Measurements from ENCODE around the gene ARL17B.
"Not testable (repeated sequence)": the region's sequence is repeated elsewhere in the genome, so short reads cannot be mapped to it uniquely, and the experiment has no call there.

ARL17B gene

DNA sequence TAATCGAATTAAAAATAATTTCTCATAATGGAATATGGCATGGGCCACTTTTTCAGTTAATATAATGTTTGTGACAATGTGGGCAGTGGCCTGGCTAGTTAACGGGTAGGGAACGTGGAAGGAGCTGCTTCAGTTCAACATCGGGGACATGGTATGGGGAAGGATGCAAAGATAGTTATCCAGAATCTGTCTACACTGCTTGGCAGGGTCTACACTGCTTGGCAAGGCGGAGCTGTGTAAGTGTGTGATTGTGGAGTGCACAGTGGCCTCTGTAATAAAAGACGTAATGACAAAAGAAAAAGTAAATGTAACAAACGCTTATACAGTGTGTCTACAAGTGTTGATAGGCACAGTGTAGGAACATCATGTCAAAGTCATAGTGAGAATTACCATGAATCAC, 74.0 kb downstream of the ARL17B start:
- not testable (repeated sequence) for H3K4me1 ChIP-seq (ENCODE audit: control insufficient read depth, insufficient read depth, low read length); H3K9ac ChIP-seq (ENCODE audit: low read depth, low read length); H3K36me3 ChIP-seq (ENCODE audit: control insufficient read depth, insufficient read depth, low read length); H3K4me3 ChIP-seq (ENCODE audit: low read depth, low read length); H3K9me3 ChIP-seq (ENCODE audit: control insufficient read depth, insufficient read depth, low read length); H3K27me3 ChIP-seq (ENCODE audit: control insufficient read depth, insufficient read depth, low read length); H3K27ac ChIP-seq (ENCODE audit: low read depth, low read length)

DNA sequence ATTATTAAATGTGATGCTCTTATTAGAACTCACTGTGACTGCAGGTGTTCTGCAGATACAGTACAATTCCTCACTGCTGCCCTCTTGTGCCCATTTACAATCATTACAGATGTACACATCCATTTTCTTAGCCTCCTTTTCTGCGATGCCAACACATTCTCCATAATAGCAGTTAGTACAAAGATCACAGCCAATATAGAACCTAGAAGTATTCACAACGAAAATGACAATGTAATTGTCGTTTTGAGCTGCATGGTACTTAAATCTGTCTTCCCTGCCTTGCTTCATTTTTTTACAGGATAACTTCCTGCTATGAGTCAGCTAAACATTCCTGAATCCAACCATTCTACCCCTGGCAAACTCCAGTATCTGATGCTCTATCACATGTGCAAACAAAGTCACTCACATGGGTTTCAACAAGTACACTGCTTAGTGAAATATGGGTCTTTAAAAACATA, 74.8 kb downstream of the ARL17B start:
- H3K9ac ChIP-seq (ENCODE audit: low read depth, low read length); H3K9me3 ChIP-seq (ENCODE audit: control insufficient read depth, insufficient read depth, low read length); H3K4me3 ChIP-seq (ENCODE audit: low read depth, low read length); H3K36me3 ChIP-seq (ENCODE audit: control insufficient read depth, insufficient read depth, low read length); H3K27me3 ChIP-seq (ENCODE audit: control insufficient read depth, insufficient read depth, low read length); H3K27ac ChIP-seq (ENCODE audit: low read depth, low read length); H3K4me1 ChIP-seq (ENCODE audit: control insufficient read depth, insufficient read depth, low read length): not testable (repeated sequence)

DNA sequence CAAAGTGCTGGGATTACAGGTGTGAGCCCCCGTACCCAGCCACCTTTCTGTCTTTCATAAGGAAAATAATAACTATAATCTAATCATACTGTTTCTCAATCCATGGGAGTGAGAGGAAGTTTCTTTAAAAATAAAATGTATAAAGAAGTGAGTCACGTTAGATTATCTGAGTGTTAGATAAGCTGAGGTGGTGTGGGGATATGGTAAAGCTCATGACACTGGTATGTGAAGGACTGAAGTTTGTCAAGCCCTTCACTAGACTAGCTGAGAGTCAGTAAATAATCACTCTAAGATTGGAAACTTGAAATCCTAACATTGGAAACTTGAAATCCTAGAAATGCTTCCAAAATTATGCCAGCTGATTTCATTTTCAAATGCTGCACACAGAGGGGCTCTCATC, 76.1 kb downstream of the ARL17B start:
- not testable (repeated sequence) for H3K27me3 ChIP-seq (ENCODE audit: control insufficient read depth, insufficient read depth, low read length); H3K4me1 ChIP-seq (ENCODE audit: control insufficient read depth, insufficient read depth, low read length); H3K27ac ChIP-seq (ENCODE audit: low read depth, low read length); H3K9ac ChIP-seq (ENCODE audit: low read depth, low read length); H3K4me3 ChIP-seq (ENCODE audit: low read depth, low read length); H3K36me3 ChIP-seq (ENCODE audit: control insufficient read depth, insufficient read depth, low read length); H3K9me3 ChIP-seq (ENCODE audit: control insufficient read depth, insufficient read depth, low read length)

DNA sequence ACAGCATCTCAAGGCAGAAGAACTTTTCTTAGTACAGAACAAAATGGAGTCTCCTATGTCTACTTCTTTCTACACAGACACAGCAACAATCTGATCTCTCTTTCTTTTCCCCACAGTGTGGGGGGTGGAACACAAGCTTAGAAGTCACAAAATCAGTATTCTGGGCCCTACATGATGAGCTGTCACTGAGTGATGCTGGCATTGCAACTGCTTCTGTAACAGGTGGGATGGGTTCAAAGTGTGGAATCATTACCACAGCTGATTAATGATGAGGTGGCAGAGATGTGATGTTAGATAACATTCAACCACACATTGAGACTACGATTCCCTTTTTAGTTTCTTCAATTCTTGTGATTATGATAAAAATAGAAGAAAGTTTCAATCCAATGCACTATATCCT, 77.1 kb downstream of the ARL17B start:
- H3K4me3 ChIP-seq (ENCODE audit: low read depth, low read length); H3K9ac ChIP-seq (ENCODE audit: low read depth, low read length); H3K36me3 ChIP-seq (ENCODE audit: control insufficient read depth, insufficient read depth, low read length); H3K9me3 ChIP-seq (ENCODE audit: control insufficient read depth, insufficient read depth, low read length); H3K27me3 ChIP-seq (ENCODE audit: control insufficient read depth, insufficient read depth, low read length); H3K4me1 ChIP-seq (ENCODE audit: control insufficient read depth, insufficient read depth, low read length); H3K27ac ChIP-seq (ENCODE audit: low read depth, low read length): not testable (repeated sequence)

DNA sequence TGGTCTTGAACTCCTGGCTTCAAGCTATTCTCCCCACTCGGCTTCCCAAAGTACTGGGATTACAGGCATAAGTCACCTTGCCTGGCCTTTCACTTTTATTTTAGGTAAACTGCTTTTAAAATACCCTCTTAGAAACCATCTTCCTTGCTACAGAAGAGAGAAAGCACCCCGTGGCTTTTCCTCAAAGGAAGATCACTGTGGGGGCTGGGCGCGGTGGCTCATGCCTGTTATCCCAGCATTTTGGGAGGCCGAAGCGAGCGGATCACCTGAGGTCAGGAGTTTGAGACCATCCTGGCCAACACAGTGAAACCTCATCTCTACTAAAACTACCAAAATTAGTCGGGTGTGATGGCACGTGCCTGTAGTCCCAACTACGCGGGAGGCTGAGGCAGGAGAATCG, 78.9 kb downstream of the ARL17B start:
- H3K9me3 ChIP-seq (ENCODE audit: control insufficient read depth, insufficient read depth, low read length); H3K9ac ChIP-seq (ENCODE audit: low read depth, low read length); H3K27me3 ChIP-seq (ENCODE audit: control insufficient read depth, insufficient read depth, low read length); H3K4me1 ChIP-seq (ENCODE audit: control insufficient read depth, insufficient read depth, low read length); H3K4me3 ChIP-seq (ENCODE audit: low read depth, low read length); H3K27ac ChIP-seq (ENCODE audit: low read depth, low read length); H3K36me3 ChIP-seq (ENCODE audit: control insufficient read depth, insufficient read depth, low read length): not testable (repeated sequence)

DNA sequence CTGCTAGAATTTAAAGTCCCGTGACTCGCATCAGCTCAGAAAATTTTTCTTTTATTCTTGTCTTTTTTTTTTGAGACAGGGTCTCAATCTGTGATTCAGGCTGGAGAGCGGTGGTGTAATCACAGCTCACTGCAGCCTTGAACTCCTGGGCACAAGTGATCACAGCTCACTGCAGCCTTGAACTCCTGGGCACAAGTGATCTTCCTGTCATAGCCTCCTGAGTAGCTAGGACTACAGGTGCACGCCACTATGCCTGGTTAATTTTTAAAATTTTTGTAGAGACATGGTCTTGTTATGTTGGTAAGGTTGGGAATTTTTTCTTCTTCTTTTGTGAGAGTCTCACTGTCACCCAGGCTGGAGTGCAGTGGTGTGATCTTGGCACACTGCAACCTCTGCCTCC, 80.2 kb downstream of the ARL17B start:
- not testable (repeated sequence) for H3K27ac ChIP-seq (ENCODE audit: low read depth, low read length); H3K36me3 ChIP-seq (ENCODE audit: control insufficient read depth, insufficient read depth, low read length); H3K9ac ChIP-seq (ENCODE audit: low read depth, low read length); H3K27me3 ChIP-seq (ENCODE audit: control insufficient read depth, insufficient read depth, low read length); H3K9me3 ChIP-seq (ENCODE audit: control insufficient read depth, insufficient read depth, low read length); H3K4me1 ChIP-seq (ENCODE audit: control insufficient read depth, insufficient read depth, low read length); H3K4me3 ChIP-seq (ENCODE audit: low read depth, low read length)

DNA sequence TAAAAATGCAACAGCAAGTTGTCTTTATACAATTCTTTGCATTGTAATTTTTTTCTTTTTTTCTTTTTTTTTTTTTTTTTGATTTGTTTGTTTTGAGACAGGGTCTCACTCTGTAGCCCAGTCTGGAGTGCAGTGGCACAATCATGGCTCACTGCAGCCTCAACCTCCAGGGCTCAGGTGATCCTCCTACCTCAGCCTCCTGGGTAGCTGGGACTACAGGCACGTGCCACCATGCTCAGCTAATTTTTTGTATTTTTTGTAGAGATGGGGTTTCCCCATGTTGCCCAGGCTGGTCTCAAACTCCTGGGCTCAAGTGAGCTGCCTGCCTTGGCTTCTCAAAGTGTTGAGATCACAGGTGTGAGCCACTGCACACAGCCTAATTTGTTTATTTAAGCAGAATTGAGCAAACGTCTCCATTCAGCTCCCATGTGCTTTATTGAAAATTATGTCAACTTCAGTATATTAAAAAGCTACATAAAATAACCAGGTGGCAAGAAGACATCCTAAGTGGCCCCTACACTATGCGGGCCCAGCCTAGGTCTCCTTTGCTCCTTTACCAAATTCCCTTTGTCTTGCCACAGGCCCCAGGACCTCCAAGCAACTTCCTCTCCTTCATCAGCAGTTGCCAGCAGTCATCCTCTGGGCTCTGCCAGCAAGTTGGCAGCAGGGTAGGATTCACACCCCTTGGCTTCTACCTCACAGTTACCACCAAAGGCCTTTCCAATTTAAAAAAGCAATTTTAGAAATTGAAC, 84.7 kb downstream of the ARL17B start:
- H3K4me3 ChIP-seq (ENCODE audit: low read depth, low read length); H3K9me3 ChIP-seq (ENCODE audit: control insufficient read depth, insufficient read depth, low read length); H3K9ac ChIP-seq (ENCODE audit: low read depth, low read length): not testable (repeated sequence)

DNA sequence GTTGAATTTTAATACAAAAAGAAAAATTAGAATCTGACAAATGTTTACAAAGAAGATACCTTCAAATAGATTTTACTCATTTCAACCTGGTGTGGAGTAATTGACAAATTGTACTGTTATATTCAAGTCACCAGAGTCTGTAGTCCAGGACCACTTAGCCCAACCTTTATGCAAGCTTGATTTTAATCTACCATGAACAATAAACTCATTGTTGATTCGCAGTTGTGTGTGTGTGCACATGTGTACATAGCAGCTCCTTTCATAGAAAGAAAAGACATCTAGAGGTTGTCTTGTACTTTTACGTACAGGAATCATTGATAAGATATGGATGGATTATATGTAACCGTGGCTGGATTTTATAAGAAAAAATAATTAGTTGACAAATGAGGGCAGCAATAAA, 87.3 kb downstream of the ARL17B start:
- no peak overlapping the region for H3K9ac ChIP-seq (ENCODE audit: low read depth, low read length)
- H3K4me3 ChIP-seq (ENCODE audit: low read depth, low read length) = no peak overlapping the region
- H3K36me3 ChIP-seq (ENCODE audit: control insufficient read depth, insufficient read depth, low read length) = no peaks in the 10 kb centered on the region
- H3K9me3 ChIP-seq (ENCODE audit: control insufficient read depth, insufficient read depth, low read length) = no peaks in the 10 kb centered on the region
- H3K27ac ChIP-seq (ENCODE audit: low read depth, low read length) = no peak overlapping the region
- no peaks in the 10 kb centered on the region for H3K27me3 ChIP-seq (ENCODE audit: control insufficient read depth, insufficient read depth, low read length)
- no peaks in the 10 kb centered on the region for H3K4me1 ChIP-seq (ENCODE audit: control insufficient read depth, insufficient read depth, low read length)

More for the DNA sequence above, 84.7 kb downstream of the ARL17B start:
- not testable (repeated sequence) for H3K4me1 ChIP-seq (ENCODE audit: control insufficient read depth, insufficient read depth, low read length); H3K27me3 ChIP-seq (ENCODE audit: control insufficient read depth, insufficient read depth, low read length); H3K36me3 ChIP-seq (ENCODE audit: control insufficient read depth, insufficient read depth, low read length); H3K27ac ChIP-seq (ENCODE audit: low read depth, low read length)

DNA sequence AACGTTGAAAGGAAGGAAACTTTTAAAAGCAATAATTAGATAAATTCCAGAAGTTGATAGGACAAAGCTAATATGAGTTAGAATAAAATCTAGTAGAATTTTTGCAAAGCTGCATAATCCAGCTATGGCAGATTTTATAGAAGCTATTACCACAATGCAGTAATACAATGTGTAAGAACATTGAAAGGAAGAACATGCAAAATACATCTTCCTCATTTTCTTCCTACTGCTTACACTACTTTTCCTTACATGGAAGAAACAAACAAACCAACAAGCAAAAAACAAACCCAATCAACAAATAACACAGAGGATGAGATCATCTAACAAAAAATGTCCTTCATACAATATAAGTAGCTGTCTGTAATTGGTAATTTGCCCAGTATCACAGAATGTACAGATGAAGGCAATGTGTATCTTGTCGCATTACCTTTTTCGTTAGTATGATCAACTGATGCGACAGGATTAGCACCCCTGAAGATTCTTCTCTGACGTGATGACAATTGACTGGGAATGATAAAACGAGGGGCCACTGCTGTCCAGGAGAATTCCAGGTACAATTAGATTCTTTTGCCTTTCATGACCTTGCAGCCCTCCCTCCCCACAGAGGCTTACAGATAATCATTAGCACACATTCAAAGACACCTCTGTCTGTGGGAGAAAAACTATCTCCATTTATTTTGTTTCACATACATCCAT, 87.9 kb downstream of the ARL17B start:
- Histone ChIP-seq H3K4me3 (ENCODE audit: low read depth, low read length) (no peak overlapping the region), H3K36me3 (ENCODE audit: control insufficient read depth, insufficient read depth, low read length) (no peaks in the 10 kb centered on the region), H3K4me1 (ENCODE audit: control insufficient read depth, insufficient read depth, low read length) (no peaks in the 10 kb centered on the region), H3K27ac (ENCODE audit: low read depth, low read length) (no peak overlapping the region), H3K27me3 (ENCODE audit: control insufficient read depth, insufficient read depth, low read length) (peaks cover 4% of the 10 kb centered on the region), H3K9me3 (ENCODE audit: control insufficient read depth, insufficient read depth, low read length) (no peaks in the 10 kb centered on the region), H3K9ac (ENCODE audit: low read depth, low read length) (no peak overlapping the region)

DNA sequence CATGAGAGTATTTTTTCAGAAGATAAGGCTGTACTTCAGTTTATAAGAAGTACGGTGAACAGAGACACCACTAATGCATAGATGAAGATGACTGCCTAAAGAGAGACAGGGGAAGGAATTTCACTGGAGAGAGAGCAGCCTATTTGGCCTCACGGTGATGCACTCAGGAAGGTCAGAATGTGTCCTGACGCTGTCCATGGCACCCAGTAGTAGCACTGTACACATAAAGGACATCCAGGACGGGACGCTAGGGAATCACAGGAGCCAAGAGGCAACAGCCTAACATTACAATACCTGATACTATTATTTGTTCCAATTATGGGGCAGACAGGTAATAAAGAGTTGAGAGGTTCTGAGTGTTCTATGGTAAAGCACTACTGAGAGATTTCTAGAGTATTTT, 91.5 kb downstream of the ARL17B start:
- Histone ChIP-seq H3K9me3 (ENCODE audit: control insufficient read depth, insufficient read depth, low read length) (no peaks in the 10 kb centered on the region), H3K27ac (ENCODE audit: low read depth, low read length) (no peak overlapping the region), H3K4me1 (ENCODE audit: control insufficient read depth, insufficient read depth, low read length) (peaks cover 11% of the 10 kb centered on the region), H3K4me3 (ENCODE audit: low read depth, low read length) (no peak overlapping the region), H3K9ac (ENCODE audit: low read depth, low read length) (no peak overlapping the region), H3K27me3 (ENCODE audit: control insufficient read depth, insufficient read depth, low read length) (peaks cover 39% of the 10 kb centered on the region), H3K36me3 (ENCODE audit: control insufficient read depth, insufficient read depth, low read length) (no peaks in the 10 kb centered on the region)

DNA sequence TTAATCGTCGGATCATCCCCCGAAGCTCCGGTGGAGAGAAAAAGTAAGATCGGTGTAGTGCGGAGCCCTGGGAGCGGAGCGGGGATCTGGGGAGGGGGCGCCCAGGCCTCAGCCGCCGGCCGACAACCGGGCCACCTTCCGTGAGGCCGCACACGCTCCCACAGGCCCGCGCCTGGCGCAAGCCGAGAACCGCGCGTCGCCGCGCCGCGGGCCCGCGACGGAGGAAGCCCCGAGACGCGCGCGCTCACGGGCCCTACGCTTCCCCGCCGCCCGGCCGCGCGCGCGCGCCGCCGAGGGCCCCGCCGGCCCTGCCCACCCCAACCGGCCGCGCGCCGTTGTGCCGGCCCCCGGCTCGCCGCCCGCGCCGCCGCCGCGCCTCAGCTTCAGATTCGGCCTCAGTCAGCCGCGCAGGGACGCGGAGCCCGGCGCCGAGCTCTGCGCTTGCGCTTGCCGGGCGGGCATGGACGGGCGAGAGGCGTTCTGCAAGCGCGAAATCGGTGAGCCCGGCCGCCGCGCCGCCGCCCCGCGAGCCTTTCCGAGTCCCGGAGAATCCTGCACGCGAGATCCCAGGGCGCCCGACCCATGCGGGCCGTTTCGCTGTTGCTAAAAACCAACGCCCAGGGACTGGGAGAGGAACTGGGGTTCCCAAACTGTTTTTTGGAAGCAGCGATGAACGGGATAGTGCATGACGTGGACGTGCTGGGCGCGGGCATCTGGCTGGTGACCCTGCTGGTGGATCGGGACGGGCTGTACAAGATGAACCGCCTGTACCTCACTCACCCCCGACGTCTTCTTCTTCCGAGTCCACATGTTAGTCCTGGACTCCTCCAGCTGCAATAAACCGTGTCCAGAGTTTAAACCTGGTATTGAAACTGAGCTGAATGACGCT, 94.7 kb downstream of the ARL17B start:
- H3K36me3 ChIP-seq (ENCODE audit: control insufficient read depth, insufficient read depth, low read length) = no peaks in the 10 kb centered on the region
- peak overlapping the region; percentile 74 for H3K4me3 ChIP-seq (ENCODE audit: low read depth, low read length)
- H3K9ac ChIP-seq (ENCODE audit: low read depth, low read length) = peak overlapping the region; percentile 42
- H3K27me3 ChIP-seq (ENCODE audit: control insufficient read depth, insufficient read depth, low read length) = peaks cover 55% of the 10 kb centered on the region
- peak overlapping the region; percentile 56 for H3K27ac ChIP-seq (ENCODE audit: low read depth, low read length)
- no peaks in the 10 kb centered on the region for H3K9me3 ChIP-seq (ENCODE audit: control insufficient read depth, insufficient read depth, low read length)
- peaks cover 11% of the 10 kb centered on the region for H3K4me1 ChIP-seq (ENCODE audit: control insufficient read depth, insufficient read depth, low read length)

Data from HUES48 (cell line).